ENCODE measurements around the gene GPR160. TPM values are rescaled to one million over a fixed set of nuclear protein-coding genes. Genes with fewer than 3 reads are reported as not detected.

Gene GPR160
- total RNA-seq, 1 donor = 19.9 TPM

- Histone ChIP-seq H3K27me3 (ENCODE audit: insufficient read depth, low read length) (no peaks in the 10 kb centered on the region), H3K4me1 (ENCODE audit: insufficient read depth, low read length) (no peaks in the 10 kb centered on the region), H3K4me3 (ENCODE audit: low read length) (no peak overlapping the region), H3K9me3 (ENCODE audit: low read depth, low read length) (no peaks in the 10 kb centered on the region)
Measured at GRCh38 chr3:170075441-170076091, 37.8 kb downstream of the GPR160 start.

GRCh38 chr3:170076715-170077238, 39.0 kb downstream of the GPR160 start:
- Histone ChIP-seq H3K4me3 (ENCODE audit: low read length) (no peak overlapping the region), H3K4me1 (ENCODE audit: insufficient read depth, low read length) (no peaks in the 10 kb centered on the region), H3K27me3 (ENCODE audit: insufficient read depth, low read length) (no peaks in the 10 kb centered on the region), H3K9me3 (ENCODE audit: low read depth, low read length) (no peaks in the 10 kb centered on the region)

GRCh38 chr3:170077361-170077760, 39.6 kb downstream of the GPR160 start:
- H3K9me3 ChIP-seq (ENCODE audit: low read depth, low read length) = no peaks in the 10 kb centered on the region
- H3K4me3 ChIP-seq (ENCODE audit: low read length) = no peak overlapping the region
- H3K4me1 ChIP-seq (ENCODE audit: insufficient read depth, low read length) = no peaks in the 10 kb centered on the region
- no peaks in the 10 kb centered on the region for H3K27me3 ChIP-seq (ENCODE audit: insufficient read depth, low read length)

- Histone ChIP-seq H3K4me1 (ENCODE audit: insufficient read depth, low read length) (no peaks in the 10 kb centered on the region), H3K4me3 (ENCODE audit: low read length) (no peak overlapping the region), H3K9me3 (ENCODE audit: low read depth, low read length) (no peaks in the 10 kb centered on the region), H3K27me3 (ENCODE audit: insufficient read depth, low read length) (no peaks in the 10 kb centered on the region)
Measured at GRCh38 chr3:170078620-170079281, 41.0 kb downstream of the GPR160 start.

GRCh38 chr3:170079536-170080165, 41.9 kb downstream of the GPR160 start:
- Histone ChIP-seq H3K9me3 (ENCODE audit: low read depth, low read length) (no peaks in the 10 kb centered on the region), H3K27me3 (ENCODE audit: insufficient read depth, low read length) (no peaks in the 10 kb centered on the region), H3K4me1 (ENCODE audit: insufficient read depth, low read length) (no peaks in the 10 kb centered on the region), H3K4me3 (ENCODE audit: low read length) (no peak overlapping the region)

- no peaks in the 10 kb centered on the region for H3K27me3 ChIP-seq (ENCODE audit: insufficient read depth, low read length)
- H3K4me1 ChIP-seq (ENCODE audit: insufficient read depth, low read length) = no peaks in the 10 kb centered on the region
- no peaks in the 10 kb centered on the region for H3K9me3 ChIP-seq (ENCODE audit: low read depth, low read length)
- no peak overlapping the region for H3K4me3 ChIP-seq (ENCODE audit: low read length)
Measured at GRCh38 chr3:170080605-170081004, 42.8 kb downstream of the GPR160 start.

GRCh38 chr3:170081079-170081741, 43.4 kb downstream of the GPR160 start:
- H3K4me3 ChIP-seq (ENCODE audit: low read length) = no peak overlapping the region
- no peaks in the 10 kb centered on the region for H3K9me3 ChIP-seq (ENCODE audit: low read depth, low read length)
- H3K27me3 ChIP-seq (ENCODE audit: insufficient read depth, low read length) = no peaks in the 10 kb centered on the region
- H3K4me1 ChIP-seq (ENCODE audit: insufficient read depth, low read length) = no peaks in the 10 kb centered on the region

GRCh38 chr3:170083343-170083742, 45.5 kb downstream of the GPR160 start:
- Histone ChIP-seq H3K4me1 (ENCODE audit: insufficient read depth, low read length) (no peaks in the 10 kb centered on the region), H3K9me3 (ENCODE audit: low read depth, low read length) (no peaks in the 10 kb centered on the region), H3K4me3 (ENCODE audit: low read length) (no peak overlapping the region), H3K27me3 (ENCODE audit: insufficient read depth, low read length) (no peaks in the 10 kb centered on the region)

GRCh38 chr3:170085396-170085795, 47.6 kb downstream of the GPR160 start:
- Histone ChIP-seq H3K4me3 (ENCODE audit: low read length) (no peak overlapping the region), H3K27me3 (ENCODE audit: insufficient read depth, low read length) (no peaks in the 10 kb centered on the region), H3K4me1 (ENCODE audit: insufficient read depth, low read length) (no peaks in the 10 kb centered on the region), H3K9me3 (ENCODE audit: low read depth, low read length) (no peaks in the 10 kb centered on the region)

GRCh38 chr3:170089862-170090600, 52.2 kb downstream of the GPR160 start:
- no peaks in the 10 kb centered on the region for H3K9me3 ChIP-seq (ENCODE audit: low read depth, low read length)

GRCh38 chr3:170090601-170090981, 52.8 kb downstream of the GPR160 start:
- Histone ChIP-seq H3K27me3 (ENCODE audit: insufficient read depth, low read length) (no peaks in the 10 kb centered on the region), H3K4me3 (ENCODE audit: low read length) (no peak overlapping the region), H3K4me1 (ENCODE audit: insufficient read depth, low read length) (no peaks in the 10 kb centered on the region), H3K9me3 (ENCODE audit: low read depth, low read length) (no peaks in the 10 kb centered on the region)

More at GRCh38 chr3:170089862-170090600, 52.2 kb downstream of the GPR160 start:
- Histone ChIP-seq H3K4me3 (ENCODE audit: low read length) (no peak overlapping the region), H3K4me1 (ENCODE audit: insufficient read depth, low read length) (no peaks in the 10 kb centered on the region), H3K27me3 (ENCODE audit: insufficient read depth, low read length) (no peaks in the 10 kb centered on the region)

- Histone ChIP-seq H3K9me3 (ENCODE audit: low read depth, low read length) (no peaks in the 10 kb centered on the region), H3K4me3 (ENCODE audit: low read length) (no peak overlapping the region), H3K4me1 (ENCODE audit: insufficient read depth, low read length) (no peaks in the 10 kb centered on the region), H3K27me3 (ENCODE audit: insufficient read depth, low read length) (no peaks in the 10 kb centered on the region)
Measured at GRCh38 chr3:170092907-170093306, 55.1 kb downstream of the GPR160 start.

- H3K4me3 ChIP-seq (ENCODE audit: low read length) = no peak overlapping the region
- no peaks in the 10 kb centered on the region for H3K27me3 ChIP-seq (ENCODE audit: insufficient read depth, low read length)
- H3K4me1 ChIP-seq (ENCODE audit: insufficient read depth, low read length) = no peaks in the 10 kb centered on the region
Measured at GRCh38 chr3:170095771-170096170, 58.0 kb downstream of the GPR160 start.

GRCh38 chr3:170096342-170096741, 58.5 kb downstream of the GPR160 start:
- no peaks in the 10 kb centered on the region for H3K4me1 ChIP-seq (ENCODE audit: insufficient read depth, low read length)
- no peaks in the 10 kb centered on the region for H3K27me3 ChIP-seq (ENCODE audit: insufficient read depth, low read length)
- H3K9me3 ChIP-seq (ENCODE audit: low read depth, low read length) = no peaks in the 10 kb centered on the region
- no peak overlapping the region for H3K4me3 ChIP-seq (ENCODE audit: low read length)

More at GRCh38 chr3:170095771-170096170, 58.0 kb downstream of the GPR160 start:
- H3K9me3 ChIP-seq (ENCODE audit: low read depth, low read length) = no peaks in the 10 kb centered on the region

All from mononuclear cell (primary cell).